HG03196 (cell line): Measurements from ENCODE around the gene CCSAP.
"Not testable (repeated sequence)": the region's sequence is repeated elsewhere in the genome, so short reads cannot be mapped to it uniquely, and the experiment has no call there.

Experiments
- ATAC-seq: cut with Tn5 transposase; IDR thresholded peaks from one replicate; pipeline ENCODE4 v1.9.1; 2021; ENCODE audit not compliant: unreplicated experiment

The CCSAP gene

DNA sequence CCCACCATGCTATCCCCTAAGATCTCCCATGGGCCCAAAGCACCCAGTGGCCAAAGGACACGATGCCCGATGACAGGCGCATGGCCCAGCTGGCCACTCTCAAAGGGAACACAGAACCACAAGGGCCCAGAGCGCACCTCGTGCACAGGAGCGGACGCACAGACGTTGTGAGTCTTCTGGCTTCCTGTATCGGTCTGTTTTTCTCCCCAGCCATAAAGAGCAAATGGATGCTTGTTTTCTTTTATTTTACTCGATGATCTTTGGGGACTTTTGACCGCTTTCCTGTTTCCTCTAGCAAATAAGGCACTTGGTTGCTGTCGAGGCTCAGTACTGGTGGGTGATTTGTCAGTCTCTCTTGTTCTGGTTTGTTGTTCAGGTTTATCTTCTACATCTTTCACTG, 16.2 kb downstream of the CCSAP start:
- no peak for ATAC-seq

DNA sequence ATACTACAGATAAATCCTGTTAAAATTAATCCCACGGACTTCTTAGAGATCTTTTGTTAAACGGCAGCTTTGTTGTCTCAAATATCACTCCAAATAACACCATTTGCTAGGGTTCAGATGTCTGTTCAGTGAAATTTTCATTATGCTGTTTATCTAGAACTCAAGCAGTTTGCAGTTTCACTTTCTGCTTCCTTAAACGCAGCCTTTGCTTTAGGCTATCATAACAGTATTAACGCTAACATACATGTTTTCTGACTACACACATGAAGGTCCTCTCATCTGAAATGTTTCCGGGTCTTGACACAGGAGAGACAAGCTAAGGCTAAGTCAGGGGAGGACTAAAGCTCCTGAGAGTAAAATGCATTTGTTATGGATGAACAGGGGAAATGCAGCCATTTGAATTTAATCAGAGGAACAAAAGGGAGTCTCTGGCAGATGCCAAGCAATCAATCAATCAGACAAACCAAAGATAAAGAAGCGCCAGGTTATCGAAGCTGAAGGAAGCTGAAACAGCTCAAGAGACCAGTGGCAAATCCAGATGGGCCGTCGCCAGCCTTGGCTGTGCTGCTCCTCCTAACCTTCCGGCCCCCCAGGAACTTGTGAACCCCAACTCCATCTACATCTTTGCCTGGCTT, 16.9 kb downstream of the CCSAP start:
- no peak for ATAC-seq

DNA sequence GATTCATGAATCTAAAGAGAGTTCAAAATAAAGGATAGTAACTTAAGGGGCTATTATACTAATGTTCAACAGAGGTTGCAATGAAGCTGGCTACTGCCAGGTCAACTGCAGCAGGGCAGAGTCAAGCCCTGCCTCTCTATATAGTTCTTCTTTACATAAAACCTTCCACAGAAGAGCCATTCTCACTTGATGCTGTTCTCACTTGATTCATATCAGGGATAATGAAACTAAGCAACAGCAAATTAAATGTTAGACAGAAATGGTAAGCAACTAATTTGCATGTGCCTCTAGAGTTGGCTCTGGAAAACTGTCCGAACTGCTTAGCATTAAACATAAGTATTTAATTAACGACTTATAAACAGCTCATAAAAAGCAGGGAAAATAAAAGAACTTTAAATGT, 17.4 kb downstream of the CCSAP start:
- ATAC-seq: no peak

DNA sequence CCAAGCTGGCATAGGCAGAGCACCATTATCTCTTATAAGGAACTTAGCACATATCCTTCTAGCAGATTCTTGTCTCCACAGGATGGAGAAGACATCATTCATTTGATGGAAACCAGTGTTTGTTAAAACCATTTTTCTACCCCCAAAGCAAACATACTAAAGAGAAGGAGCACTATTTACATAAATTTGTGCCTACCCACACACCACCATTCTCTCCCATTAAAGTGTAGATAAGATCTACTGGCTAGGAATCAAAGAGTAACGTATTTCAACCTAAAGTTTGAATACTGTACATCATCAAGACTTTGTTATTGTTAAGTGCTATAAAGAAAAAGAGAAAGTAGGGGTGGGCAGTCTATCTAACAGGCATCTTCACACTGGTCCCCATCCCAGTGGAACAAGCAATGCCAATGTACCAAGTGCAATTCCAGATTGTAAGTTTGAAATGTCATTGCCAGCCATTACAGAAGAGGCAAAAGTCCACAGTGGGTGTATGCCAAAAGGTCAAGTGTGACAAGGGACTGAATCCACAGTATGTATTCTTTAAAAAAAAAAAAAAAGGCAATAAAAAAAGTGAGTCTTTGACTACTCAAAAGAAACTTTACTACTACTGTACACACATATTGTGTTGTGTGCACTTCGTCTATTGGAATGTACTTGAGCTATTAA, 18.8 kb downstream of the CCSAP start:
- no peak for ATAC-seq

DNA sequence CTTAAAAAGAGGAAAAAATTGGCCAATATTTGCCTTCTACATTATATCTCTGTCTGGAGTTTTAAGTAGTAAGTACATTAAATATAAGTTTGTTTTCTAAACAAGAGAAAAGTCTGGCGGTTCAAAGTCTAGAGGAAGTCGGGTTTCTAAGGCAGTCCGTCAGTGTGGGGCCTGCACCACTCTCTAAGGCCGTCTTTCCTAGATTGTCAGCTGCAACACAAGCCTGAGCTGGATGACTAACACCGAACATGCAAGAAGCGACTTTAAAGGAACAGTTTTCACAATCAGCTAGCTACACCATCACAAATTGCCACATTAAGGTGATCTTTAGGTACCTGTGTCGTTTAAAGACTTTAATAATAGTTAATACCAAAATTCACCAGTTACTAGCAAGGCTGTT, 19.6 kb downstream of the CCSAP start:
- ATAC-seq: no peak

DNA sequence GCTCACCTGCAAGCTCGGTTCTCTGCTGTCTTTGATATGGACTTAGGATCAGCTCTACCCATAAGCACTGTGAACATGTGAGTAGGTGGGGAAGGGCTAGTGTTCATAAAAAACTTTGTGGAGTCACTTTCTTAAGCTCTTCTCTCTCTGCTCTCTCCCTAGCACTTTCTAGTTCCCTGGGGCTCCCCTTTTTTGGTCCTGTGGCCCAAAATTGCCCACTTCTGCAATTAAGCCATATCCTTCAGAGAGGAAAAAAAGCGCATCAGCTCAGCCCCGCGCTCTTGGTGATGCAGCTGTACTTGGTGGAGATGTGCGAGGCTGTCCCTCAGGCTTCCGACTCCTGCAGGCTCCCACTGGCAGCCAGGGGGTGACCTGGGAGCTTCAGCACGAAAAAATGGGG, 23.4 kb downstream of the CCSAP start:
- no peak for ATAC-seq

DNA sequence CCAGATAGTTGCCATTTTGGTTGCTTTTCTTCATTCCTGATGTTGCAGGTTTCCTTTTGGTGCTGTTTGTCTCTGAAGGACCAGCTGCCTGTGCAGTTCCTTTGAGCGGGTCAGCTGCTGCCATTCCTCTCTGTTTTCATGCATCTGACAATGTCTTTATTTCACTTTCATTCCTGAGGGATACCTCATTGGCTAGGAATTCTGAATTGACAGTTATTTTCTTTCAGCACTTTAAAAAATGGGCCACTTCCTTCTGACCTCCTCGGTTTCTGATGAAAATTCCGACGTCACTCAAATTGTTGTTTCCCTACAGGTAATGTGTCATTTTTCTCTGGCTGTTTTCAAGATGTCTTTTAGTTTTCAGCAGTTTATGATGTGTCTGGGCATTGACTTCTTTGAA, 24.8 kb downstream of the CCSAP start:
- no peak for ATAC-seq

DNA sequence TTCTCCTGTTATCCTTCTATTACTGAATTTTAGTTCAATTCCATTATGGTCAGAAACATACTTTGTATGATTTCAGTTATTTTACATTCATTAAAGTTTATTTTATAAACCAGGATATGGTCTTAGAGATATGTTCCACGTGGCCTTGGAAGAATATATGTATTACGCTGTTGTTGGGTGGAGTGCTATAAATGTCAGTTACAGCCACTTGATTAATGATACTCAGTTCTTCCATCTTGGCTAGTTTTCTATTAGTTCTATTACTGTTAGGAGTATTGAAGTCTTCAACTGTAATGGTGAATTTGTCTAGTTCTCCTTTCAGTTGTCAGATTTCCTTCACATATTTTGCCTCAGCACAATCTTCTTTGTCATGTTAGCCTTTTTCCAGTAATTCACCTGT, 26.7 kb downstream of the CCSAP start:
- ATAC-seq: no peak

DNA sequence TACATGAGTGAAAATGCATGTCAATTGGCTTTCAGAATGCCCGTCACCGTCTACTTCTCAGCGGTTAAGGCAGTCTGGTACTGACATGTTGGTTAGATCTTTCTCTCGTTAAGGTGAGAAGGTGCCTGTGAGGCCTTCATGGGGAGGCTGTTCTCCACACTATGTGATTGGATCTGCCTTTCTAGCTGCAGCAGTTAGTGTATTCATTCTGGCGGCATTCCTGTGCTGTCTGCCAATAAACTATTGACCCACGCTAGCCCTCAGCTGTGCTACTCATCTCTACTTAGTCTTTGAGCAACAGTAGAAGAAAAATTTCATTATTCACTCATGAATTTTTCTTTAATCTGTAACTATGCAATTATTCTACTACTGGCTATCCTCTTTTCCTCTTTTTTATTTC, 32.0 kb downstream of the CCSAP start:
- ATAC-seq: no peak

DNA sequence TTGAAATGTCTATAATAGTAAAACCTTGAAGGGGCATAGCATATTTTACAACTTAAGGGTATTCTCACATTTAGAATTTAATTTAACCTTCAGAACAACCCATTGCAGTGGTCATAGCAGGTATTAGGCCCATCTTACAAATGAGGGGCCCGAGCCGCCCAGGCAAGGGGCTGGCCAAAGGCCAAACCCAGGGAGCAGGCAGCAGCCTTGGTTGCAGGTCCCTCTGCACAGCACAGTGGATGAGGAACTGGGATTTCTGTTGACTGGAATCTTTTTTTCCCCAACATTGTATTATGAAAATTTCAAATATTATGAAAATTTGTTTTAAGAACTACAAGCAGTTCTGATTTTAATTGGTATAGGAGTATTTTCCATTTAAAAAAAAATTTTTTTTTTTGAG, 33.2 kb downstream of the CCSAP start:
- ATAC-seq: no peak

DNA sequence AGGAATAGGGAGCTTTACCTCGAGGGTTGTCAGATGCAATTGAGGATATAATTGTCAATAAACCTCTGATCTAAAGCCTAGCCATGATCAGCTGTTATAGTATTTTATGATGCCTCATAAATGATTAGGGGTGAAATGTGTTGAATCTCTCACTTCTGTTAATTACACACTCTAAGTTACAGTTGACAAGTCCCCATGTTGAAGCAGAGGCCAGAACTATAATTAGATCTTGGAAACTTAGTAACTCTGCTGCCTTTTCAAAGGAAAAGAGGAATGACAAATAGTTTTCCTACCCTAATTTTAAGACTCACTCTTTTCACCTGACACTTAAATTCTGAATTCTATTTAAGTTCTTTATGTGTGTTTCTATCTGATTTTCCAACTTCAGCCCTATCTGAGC, 33.8 kb downstream of the CCSAP start:
- no peak for ATAC-seq

DNA sequence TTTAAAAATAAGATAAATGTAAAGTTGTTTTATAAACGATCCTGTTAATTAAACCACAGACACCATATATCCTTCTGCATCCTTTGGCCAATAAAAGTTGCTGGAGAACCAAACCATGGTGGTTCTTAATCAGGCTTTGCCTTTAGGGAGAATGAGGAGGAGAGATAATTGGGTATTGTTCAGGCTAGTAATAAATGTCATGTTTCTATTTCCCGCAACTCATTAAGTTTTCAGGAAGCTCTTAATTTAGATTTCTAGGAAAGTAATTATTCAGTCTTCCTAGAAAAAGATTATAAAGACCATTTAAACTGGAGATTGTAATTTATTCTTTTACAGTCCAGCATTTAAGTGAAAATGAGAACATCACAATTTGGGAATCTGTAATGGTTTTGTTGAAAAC, 37.5 kb downstream of the CCSAP start:
- no peak for ATAC-seq

DNA sequence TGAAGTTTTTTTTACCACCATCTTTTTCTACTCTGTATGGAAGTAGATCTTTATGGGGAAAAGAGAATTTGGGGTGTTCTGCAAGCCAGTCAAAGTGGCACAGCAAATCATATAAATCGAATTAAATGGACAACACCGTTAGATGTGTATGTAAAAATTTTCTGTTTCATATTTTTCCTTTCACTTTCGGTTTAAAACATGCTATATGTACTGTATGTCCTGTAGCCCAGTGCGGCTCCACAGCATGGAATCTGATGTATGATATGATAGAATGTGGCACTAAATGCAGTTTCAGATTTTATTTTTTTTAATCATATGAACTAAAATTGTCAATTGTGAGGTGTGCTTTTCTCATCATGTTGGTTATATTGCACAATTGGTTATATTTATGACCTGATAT, 39.0 kb downstream of the CCSAP start:
- ATAC-seq: no peak

DNA sequence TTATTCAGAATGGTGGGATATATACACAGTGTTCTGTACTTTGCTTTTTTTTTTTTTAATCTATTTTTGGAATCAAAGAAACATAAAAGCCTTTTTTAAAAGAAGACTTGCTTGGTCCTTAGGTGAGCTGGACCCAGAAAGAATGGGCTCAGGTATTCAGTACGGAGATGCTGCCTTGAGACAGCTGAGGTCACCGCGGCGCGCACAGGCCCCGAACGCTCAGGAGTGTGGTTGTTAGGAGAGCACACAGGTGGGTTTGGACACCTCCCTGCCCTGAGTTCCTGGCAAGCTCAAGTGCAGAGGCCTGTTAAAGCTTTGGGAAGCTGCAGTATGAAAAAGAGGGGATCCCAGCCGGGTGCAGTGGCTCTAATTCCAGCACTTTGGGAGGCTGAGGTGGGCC, 40.1 kb downstream of the CCSAP start:
- ATAC-seq: no peak

DNA sequence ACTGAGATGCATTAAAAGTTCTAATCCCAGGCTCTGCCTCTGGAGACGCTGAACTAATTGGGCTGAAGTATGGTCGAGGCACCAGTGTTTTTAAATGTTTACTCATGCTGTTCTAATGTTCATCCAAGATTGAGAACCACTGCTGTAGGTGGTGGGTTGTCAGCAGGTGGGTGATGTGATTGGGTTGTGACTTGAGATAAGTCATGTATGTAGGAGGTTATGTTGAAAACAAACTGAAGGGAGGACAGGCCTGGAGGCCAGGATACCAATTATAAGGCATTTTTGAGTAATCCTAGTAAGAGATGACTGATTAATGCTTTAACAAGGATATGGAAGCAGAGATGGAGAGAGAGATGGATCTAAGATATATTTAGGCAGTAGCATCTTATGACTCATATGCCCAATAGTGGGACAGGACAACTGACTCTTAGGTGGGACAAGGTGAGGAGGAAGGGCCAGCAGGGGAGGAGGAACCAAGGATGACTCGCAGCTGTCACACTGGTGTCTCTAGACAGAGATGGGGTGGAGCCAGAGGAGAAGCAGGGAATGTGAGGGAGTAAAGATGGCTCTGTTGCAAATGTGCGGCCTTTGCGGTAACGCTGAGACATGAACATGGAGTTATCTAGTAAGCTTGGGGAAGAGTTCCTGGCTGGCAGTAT, 42.6 kb downstream of the CCSAP start:
- ATAC-seq: no peak

DNA sequence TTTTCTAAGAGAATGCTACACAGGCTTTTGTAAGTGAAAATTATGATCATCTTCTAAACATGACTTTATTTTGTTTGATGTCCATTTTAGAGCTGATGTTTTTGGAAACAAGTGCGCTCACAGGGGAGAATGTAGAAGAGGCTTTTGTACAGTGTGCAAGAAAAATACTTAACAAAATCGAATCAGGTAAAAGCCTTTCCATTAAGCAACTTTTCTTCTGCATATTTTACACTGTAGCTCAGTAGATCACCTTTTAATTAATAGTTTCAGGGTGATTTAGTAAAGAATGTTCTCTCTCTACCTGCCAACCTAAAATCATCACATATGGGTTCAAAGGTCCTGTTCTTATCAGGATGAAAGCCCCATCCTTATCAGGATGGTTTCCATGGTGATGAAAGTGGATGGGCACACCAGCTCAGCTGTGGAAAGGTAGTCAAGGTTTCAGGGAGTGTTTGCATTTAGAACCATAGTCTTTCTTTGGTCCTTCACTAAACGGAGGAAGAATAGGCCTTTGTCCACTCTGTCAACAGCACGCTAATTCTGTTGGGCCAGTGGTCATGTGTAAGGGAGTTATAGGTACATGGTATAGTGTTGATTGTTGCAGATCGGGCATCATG, 43.9 kb downstream of the CCSAP start:
- ATAC-seq: no peak

DNA sequence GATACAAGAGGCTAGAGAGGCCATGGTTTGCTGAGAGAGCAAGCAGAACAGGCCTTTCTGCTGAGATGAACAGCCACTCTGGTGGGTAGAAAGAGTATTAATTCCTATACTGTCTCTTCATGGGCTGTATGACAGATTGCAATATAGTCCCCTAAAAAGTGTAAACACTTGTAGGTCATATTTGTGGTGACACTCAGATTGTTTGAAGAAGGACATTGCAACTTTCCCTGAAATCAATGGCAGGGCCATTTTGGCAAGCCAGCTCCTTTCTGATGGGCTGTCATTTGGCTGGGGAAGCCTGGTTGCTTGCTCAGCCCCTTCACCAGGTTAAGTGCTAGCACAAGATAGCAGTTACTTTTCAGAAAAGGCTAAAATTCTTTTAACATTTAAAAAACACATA, 44.4 kb downstream of the CCSAP start:
- no peak for ATAC-seq

DNA sequence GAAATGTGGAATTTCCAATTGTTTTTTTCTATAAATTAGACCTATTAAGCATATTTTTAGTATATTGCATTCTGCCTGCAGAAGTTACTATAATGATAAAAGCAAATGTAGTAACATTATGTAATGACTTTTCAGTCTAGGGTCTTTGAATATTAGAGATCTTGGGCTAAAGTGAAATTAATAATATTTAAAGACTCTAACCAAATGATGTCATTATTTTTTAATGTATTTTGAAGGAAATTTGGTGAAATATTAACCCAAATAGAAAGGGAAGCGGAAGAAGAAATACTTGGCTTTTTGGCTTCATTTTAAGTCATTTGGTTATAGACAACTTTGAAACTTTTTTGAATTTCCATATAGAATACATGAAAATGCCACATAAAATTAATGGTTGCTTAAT, 45.1 kb downstream of the CCSAP start:
- ATAC-seq: no peak

DNA sequence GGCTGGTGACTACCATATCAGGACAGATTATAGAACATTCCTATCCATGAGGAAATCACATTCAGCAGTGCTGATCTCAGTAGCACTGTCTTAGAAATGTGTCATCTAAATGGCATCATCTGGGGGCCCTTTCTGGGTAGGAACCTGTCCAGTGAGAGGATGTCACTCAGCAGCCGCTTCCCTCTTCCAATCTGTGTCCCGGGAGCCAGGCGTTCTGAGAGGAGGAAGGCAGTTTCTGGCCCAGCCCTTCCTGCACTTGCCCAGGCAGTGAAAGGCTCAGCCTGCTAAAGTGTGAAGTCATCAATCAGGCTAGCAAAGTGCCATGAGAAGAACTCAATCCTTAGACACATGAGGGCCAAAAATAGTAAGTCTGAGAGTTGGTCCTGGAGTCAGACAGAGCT, 46.3 kb downstream of the CCSAP start:
- no peak for ATAC-seq

DNA sequence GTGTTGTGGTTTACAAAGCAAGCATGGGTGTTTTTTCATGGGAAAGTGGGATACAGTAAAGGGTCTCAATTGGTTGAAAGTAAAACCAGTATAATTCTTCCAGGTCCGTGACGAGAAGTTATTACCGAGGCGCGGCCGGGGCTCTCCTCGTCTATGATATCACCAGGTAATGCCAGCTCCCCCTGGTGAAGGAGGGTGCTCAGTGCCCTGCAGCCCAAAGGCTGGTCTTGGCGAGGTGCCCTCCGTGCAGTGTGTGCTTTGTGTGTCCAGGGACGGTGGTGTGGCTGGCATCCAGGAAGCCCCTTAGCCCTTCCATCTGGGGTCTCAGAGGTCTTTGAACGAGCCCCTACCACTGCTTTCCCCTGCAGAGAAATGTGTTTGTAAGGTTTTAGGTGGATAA, 47.1 kb downstream of the CCSAP start:
- no peak for ATAC-seq

DNA sequence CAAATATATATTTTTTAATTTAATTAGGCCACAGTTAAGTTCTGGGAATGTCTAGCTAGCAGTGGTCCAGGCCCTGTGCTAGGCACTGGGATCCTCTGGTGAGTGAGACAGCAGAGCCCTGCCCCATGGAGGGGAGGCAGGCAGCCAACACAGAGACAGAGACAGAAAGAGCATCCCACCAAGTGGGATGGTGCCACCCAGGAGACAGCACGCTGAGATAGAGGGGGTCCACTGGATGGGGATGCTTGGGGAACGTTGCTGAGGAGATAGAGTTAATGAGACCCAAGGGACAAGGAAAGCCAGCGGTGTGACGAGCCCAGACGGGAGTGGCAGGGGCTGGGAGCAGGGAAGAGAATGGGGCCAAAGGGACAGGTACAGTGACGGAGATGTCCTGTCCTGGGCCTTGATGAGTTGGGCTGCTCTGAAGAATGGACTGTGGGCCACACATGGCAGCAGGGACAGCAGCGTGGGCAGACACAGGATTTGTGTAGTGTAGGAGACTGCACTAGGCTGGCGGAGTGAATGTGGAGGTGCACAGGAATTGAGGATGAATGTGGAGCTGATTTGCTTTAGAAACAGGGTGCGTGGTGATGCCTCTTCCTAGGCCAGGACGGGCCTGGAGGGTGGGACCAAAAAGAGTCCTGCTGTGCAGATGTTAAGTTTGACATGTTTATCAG, 49.2 kb downstream of the CCSAP start:
- ATAC-seq: no peak

DNA sequence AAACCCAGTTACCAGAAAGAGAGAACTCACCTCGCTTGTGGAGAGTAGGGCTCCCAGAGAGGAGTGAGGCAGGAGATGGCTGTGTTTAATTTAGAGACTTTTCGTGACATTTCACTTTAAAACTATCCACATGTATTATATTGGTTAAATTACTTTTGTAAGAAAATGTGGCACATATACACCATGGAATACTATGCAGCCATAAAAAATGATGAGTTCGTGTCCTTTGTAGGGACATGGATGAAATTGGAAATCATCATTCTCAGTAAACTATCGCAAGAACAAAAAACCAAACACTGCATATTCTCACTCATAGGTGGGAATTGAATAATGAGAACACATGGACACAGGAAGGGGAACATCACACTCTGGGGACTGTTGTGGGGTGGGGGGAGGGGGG, 51.2 kb downstream of the CCSAP start:
- not testable (repeated sequence) for ATAC-seq
